Stimulated activated CD4-positive, alpha-beta T cell treated with anti-CD3 and anti-CD28 coated beads, Interleukin-2, amount 100 ng/mL, for 4 hours (primary cell): ENCODE data around the gene RUSC2.
"Not testable (repeated sequence)": the region's sequence is repeated elsewhere in the genome, so short reads cannot be mapped to it uniquely, and the experiment has no call there.

Experiments used
- DNase-seq: peaks from one replicate; pipeline ENCODE4 v3.0.0-alpha.2; 2020; ENCODE audit warnings: low read depth

RUSC2 gene

DNA sequence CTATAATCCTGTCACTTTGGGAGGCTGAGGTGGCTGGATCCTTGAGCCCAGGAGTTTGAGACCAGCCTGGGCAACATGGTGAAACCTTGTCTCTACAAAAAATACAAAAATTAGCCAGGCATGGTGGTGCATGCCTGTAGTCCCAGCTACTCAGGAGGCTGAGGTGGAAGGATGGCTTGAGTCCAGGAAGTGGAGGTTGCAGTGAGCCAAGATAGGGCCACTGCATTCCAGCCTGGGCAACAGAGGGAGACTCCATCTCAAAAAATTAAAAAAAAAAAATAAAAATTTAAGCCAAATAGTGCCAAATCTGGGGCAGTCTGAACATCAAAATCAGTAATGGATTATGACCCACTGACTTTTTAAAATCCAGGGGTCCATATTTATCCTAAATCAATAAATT, 33.6 kb downstream of the RUSC2 start:
- DNase-seq = not testable (repeated sequence)

DNA sequence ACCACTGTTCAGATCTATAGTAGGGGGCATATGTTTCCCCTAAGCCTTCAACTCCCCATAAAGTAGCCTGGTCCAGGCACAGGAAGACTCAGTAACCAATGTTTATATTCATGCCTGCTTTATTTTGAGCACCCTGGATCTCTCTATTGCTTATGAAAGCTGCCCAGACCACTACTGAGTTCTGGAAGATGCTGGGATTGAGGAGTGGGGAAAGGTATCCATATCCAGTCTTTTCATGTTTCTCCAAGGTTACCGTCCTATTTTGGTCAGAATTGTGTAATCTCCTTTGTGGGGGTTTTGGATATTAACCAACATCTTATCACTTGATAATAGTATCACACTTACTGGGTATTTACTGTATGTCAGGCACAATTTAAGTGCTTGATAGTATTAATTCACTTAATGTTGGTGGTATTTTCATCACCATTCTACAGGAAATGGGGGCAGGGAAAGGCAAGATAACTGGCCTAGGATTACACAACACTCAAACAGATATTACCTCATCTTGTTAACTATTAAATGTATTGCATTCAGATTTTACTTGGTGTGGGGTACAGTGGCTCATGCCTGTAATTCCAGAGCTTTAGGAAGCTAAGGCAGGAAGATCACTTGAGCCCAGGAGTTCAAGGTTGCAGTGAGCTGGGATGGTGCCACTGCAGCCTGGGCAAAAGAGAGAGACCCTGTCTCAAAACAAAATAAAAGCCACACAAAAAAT, 36.3 kb downstream of the RUSC2 start:
- DNase-seq = no peak

DNA sequence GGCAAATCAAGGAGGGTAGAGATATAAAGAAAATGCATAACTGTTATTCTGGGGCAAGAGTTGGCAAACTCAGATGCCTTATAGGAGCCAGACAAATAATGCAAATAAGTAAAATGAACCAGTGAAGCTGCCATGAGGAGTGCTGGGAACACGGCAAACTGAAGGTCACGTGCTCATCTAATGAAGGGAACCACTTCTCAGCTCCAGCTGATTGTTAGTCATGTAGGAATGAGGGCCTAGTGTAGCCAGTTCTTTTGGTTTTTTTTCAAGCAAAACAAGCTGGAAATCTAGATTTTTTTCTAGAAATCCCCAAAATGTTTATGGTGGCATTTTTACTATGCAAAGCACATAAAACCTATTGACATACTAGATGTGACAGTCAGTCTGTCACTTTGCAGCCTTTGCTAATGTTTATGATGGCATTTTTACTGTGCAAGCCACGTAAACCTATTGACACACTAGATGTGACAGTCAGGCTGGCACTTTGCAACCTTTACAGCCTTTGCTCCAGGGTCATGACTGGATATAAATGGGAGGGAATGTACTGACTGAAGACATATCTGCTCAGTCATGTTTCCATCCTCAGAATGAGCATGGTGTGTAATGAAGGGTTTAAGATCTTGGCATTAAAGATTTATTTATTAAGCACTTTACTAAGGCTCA, 39.4 kb downstream of the RUSC2 start:
- no peak for DNase-seq

- no peak for DNase-seq
Observed at GRCh38 chr9:35533398-35533797, 43.5 kb downstream of the RUSC2 start.

GRCh38 chr9:35534921-35535320, 45.0 kb downstream of the RUSC2 start:
- DNase-seq = not testable (repeated sequence)

DNA sequence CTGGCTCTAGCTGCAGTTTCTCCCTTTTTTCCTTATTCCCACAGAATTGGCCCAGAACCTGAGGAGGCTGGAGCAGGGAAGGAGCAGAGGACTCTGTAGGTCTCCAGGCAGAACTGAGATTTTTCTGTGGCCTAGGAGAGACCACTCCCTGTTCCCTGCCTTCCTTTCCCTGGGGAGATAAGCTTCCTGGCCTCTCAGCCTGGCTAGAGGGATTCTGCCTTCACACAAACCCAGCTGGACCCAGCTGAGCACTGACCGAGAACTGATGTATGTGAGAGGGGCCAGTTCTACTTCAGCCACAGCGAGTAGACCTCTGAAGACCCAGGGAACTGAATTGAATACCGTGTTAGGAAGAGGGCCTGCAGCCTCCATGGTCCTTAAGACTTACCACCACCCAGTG, 48.0 kb downstream of the RUSC2 start:
- no peak for DNase-seq

- no peak for DNase-seq
Observed at GRCh38 chr9:35538361-35539234, 48.7 kb downstream of the RUSC2 start.
